Esophagus squamous epithelium (tissue), 4 donors: ENCODE results near the gene BZW2.

Experiments
- CTCF ChIP-seq, 6 experiments: fragments of 450-650 bp in 4 of 6; fragments of 200-600 bp in 2 of 6; sonication (generic) in 2 of 6; IDR thresholded peaks; one replicate each; pipeline ENCODE4 v1.5.1; 2016 to 2019; ENCODE audit warnings: antibody characterized with exemption in 6 of 6, mild to moderate bottlenecking in 4 of 6, moderate library complexity in 4 of 6
- POLR2A ChIP-seq, 4 donors: fragments of 450-650 bp; IDR thresholded peaks; one replicate each; pipeline ENCODE4 v1.6.1; 2017; ENCODE audit warnings: antibody characterized with exemption in 4 of 4, mild to moderate bottlenecking in 4 of 4, moderate library complexity in 3 of 4

GRCh38 chr7:16741676-16742075, 95.7 kb downstream of the BZW2 start:
- TF ChIP-seq CTCF (IDR thresholded peaks at IDR 0.05) (no peak), POLR2A (IDR thresholded peaks at IDR 0.05) (no peak)
